GM19324 (cell line): ENCODE results near the gene HDLBP.

Experiments
- ATAC-seq: cut with Tn5 transposase; IDR thresholded peaks from one replicate; pipeline ENCODE4 v1.9.1; 2021; ENCODE audit warnings: mild to moderate bottlenecking, moderate library complexity; ENCODE audit not compliant: unreplicated experiment, low FRiP score

The HDLBP gene

GRCh38 chr2:241183221-241183620 is 132.3 kb downstream of the HDLBP start:
- no peak for ATAC-seq

- no peak for ATAC-seq
Observed at GRCh38 chr2:241182531-241183133, 132.8 kb downstream of the HDLBP start.

- ATAC-seq: no peak
Observed at GRCh38 chr2:241182126-241182525, 133.3 kb downstream of the HDLBP start.

GRCh38 chr2:241180495-241180894 is 135.0 kb downstream of the HDLBP start:
- ATAC-seq: no peak

- no peak for ATAC-seq
Observed at GRCh38 chr2:241179899-241180298, 135.6 kb downstream of the HDLBP start.

- ATAC-seq: no peak
Observed at GRCh38 chr2:241178961-241179360, 136.5 kb downstream of the HDLBP start.

GRCh38 chr2:241177526-241178334 is 137.7 kb downstream of the HDLBP start:
- ATAC-seq: no peak
